ENCODE data around the gene RPS13.
"Not testable (repeated sequence)": the region's sequence is repeated elsewhere in the genome, so short reads cannot be mapped to it uniquely, and the experiment has no call there.

RPS13 gene

DNA sequence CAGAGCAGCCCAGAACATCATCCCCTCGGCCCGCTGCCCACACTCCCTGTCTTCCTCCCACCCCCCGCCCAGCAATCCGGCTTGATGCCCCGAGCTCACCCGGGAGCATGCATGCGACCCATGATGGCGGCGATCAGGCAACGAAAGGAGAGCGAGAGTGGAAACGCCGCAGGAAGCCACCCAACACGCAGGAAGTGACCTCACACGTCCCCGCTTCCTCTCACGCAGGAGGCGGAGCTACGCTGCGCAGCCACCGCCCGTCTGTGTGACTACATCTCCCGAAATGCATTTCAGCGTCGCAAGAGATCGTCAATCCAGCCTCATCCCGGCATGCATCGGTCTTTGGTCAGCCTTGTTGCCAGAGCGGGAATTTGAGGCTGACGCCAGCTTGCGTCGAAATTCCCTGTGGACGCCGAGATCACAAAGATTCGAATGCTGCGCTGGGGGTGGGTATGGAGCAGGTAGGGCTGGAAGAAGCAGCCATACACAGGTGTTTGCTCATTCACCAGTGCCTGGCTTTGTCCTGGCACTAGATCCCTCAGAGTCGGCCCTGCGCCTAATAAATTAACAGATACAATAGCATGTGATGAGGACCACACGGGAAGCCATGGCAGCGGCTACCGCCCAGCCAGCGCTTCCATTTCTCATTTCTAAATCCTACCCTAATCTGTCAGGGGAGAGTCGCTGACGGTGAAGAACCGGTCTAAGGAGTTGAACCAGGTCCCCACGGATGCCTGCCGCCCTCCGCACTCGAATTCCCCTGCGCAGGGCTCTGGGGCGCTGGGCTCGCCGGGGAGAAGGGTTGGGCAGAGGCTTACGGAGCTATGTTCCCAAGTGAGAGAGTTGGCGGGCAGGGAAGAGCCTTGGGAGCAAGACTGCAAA lies at the start of gene RPS13:
Gene RPS13, minus strand, starts transcription at position 148 of the 882 bp plus-strand sequence. Its CDS starts 26 bp downstream, at position 122.
- peak; percentile 86 for DNase-seq

DNA sequence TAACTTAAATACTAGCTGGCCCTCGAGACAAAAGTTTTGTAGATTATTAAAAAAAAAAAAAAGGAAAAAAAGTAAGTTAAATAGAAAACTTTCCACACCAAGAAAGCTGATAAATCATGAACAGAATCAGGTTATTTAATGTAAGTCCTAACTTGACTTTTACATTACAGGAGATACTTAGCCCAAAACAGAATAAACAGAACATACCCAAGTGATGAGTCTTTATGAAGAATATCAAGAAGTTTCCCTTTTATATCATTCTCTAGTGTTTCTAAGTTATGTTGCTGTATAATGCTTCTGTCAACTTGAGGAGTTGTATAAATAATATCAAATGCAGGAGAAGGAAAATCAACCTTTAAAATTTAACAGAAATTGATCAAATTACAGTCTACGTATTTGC lies 44.5 kb upstream of the RPS13 start:
- DNase-seq = no peak

DNA sequence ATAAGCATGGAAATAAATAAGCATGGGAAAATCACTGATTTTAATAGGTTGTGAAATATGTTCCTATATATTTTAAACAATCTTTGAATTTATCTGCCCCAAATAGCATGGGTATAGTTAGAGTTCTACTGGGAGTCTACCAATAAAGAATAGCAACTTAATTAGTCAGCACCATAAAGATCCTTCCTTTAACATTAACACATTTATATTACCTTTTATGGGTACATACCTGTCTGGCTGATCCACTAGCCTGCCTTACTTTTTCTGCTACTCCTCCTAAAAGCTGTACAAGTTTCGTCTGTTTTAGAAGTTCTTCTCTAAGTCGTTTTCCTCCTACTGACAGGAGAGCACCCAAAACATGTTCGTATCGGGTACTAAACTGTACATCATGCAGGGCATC lies 39.8 kb upstream of the RPS13 start:
- no peak for DNase-seq

DNA sequence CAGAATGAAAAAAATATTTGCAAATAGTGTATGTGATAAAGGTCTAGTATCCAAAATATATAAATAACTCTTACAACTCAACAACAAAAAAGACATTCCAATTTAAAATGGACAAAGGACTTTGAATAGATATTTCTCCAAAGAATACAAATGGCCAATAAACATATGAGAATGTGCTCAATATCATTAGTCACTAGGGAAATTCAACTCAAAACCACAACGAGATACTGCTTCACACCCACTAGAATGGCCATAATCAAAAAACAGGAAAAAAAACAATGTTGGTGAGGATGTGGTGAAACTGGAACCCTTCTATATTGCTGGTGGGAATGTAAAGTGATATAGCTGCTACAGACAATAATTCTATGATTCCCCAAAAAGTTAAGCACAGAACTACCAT lies 38.6 kb upstream of the RPS13 start:
- DNase-seq = no peak

DNA sequence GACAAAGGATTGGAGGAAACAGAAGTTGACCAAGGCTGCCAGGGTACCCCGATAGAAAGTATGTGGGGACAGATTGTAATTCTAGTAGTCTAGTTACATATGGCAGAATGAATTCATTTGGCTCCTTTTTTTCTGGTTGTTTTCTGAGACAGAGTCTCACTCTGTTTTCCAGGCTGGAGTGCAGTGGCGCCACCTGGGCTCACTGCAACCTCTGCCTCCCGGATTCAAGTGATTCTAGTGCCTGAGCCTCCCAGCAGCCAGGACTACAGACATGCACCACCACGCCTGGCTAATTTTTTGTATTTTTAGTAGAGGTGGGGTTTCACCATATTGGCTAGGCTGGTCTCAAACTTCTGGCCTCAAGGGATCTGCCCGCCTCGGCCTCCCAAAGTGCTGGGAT lies 30.3 kb upstream of the RPS13 start:
- DNase-seq = not testable (repeated sequence)

DNA sequence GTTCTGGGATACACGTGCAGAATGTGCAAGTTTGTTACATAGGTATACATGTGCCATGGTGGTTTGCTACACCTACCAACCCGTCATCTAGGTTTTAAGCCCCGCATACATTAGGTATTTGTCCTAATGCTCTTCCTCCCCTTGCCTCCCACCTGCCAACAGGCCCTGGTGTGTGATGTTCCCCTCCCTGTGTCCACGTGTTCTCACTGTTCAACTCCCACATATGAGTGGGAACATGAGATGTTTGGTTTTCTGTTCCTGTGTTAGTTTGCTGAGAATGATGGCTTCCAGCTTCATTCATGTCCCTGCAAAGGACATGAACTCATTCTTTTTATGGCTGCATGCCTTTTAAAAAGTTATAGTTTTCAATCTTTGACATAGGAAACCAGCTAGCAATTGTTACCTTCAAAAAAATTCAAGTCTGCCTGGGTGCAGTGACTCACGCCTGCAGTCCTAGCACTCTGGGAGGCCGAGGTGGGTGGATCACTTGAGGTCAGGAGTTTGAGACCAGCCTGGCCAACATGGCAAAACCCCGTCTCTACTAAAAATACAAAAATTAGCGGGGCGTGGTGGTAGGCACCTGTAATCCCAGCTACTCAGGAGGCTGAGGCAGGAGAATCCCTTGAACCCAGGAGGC lies 28.1 kb upstream of the RPS13 start:
- DNase-seq = not testable (repeated sequence)

DNA sequence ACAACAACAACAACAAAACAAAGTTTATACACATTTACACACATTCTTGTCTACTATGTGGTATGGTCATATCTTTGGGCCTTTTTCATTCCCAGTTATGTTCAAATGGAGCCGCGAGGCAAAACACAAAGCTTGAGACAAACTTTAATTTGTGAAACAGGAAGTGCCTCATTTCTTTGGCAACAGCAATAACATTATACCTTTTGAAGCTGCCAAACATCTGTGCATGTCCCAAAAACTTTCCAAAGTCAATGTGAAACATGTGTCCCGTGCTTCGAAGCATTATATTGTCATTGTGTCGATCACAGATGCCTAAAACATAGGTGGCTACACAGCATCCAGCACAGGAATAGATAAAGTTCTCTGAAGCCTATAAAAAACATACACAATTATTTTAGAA lies 25.0 kb upstream of the RPS13 start:
- no peak for DNase-seq

DNA sequence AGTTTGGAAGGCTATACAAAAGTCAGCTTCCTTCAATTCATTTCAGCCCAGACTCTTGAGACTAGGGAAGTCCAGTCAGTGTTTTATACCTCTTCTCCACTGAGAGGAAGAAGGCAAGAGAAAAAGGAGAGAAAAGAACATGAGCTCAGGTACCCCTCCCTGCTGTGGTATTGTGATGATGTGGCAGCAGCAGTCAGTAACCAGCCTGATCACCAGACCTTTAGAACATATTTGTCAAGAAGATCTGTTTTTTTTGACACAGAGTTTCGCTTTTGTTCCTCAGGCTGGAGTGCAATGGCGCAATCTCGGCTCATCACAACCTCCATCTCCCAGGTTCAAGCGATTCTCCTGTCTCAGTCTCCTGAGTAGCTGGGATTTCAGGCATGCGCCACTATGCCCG lies 21.2 kb upstream of the RPS13 start:
- DNase-seq = no peak

DNA sequence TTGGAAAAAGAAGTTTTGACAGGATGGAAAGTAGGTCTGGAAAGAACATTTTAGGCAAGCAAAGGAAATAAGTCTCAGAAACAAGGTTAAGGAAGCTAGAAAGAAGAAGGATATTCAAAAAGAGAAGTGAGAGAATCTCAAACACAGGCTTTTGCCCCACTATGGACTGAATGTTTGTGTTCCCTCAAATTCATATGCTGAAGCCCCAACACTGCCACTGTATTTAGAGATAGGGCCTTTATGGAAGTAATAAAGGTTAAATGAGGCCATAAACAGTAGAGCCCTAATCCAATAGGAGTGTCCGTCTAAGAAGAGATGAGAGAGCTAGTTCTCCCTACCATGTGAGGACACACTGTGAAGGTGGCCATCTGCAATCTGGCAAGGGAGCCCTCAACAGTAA lies 20.6 kb upstream of the RPS13 start:
- no peak for DNase-seq

DNA sequence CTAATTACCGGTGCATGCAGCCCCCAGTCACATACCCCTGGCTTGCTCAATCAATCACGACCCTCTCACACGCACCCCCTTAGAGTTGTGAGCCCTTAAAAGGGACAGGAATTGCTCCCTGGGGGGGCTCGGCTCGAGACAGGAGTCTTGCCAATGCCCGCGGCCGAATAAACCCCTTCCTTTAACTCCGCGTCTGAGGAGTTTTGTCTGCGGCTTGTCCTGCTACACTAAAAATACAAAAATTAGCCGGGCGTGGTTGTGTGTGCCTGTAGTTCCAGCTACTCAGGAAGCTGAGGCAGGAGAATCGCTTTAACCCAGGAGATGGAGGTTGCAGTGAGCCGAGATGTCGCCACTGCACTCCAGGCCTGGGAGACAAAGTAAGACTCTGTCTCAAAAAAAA lies 8.5 kb upstream of the RPS13 start:
- not testable (repeated sequence) for DNase-seq

DNA sequence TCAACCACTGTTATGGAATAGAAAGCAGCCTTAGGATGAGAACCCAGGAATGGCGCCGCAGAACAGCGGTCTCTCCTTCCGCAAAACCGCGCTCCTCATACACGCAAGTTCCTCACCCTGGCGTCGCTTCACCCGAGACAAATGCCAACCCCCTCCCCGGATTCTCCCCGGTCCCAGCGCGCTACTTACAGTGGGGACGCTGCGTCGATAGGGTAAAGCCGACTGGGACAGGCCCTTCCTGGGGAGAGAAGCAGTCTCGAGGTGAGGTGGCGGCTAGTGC lies 287 bp downstream of the RPS13 start:
- no peak for DNase-seq

DNA sequence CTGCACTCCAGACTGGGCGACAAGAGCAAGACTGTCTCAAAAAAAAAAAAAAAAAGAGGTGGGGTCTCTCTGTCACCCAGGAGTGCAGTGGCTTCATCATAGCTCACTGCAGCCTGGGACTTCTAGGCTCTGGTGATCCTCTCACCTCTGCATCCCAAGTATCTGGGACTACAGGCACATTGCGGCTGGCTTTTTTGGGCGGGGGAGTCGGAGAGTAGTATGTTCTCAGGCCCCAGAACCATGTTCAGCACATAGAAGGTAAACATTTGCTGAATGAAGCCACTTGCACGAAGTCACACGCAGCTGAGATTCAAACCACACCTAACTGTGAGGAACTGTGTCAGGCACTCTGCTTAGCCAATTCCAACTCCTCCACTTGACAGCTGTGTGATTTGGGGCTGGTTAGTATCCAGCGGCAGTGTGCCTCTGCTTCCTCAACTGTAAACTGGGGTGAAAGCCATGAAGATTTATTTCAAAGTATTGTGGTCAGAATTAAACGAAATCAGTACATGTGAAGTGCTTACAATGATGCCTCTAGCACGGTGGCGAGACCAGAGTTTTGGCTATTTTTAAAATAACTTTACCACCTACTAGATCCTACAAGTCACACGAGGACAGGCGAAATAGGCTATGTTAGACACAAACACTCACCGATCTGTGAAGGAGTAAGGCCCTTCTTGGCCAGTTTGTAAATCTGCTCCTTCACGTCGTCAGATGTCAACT lies 789 bp downstream of the RPS13 start:
- DNase-seq = no peak

DNA sequence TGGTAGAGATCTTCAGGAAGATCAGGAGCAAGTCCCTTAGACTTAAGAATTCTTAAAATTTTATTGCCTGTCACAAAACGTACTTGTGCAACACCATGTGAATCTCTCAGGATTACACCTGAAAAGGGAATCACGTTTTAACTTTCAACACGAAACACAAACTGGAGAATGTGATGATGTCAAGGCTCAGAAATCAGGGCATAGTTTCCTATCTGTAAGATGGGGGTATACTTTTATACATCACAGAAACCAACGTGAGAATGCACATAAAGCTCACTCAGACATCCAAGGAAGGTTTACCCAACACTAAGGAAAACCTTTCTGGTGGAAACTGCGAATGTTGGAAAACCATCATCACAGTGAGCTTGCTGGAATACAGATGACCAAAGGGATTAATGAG lies 2.0 kb downstream of the RPS13 start:
- no peak for DNase-seq

DNA sequence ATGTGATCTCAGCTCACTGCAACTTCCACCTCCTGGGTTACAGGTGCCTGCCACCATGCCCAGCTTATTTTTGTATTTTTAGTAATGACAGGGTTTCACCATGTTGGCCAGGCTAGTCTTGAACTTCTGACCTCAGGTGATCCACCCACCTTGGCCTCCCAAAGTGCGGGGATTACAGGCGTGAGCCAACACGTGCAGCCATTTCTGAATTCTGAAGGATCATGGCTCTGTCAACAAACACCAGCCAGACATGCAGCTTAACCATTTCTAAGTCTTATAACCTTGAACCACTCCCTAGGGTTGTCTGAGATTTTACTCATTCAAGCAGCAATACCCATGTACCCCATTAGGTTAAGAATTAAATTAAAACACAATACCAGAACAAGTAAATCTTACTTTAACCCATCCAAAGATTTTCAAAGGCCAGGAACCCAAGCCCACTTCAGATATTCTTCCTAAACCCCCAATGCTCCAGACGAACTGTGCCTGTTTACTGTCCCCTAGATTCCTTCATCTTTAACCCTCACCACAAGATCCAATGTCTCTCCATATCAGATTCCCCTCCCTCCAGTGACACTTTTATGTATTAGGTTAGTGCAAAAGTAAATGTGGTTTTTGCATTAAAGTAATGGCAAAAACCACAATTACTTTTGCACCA lies 4.0 kb downstream of the RPS13 start:
- DNase-seq = no peak

DNA sequence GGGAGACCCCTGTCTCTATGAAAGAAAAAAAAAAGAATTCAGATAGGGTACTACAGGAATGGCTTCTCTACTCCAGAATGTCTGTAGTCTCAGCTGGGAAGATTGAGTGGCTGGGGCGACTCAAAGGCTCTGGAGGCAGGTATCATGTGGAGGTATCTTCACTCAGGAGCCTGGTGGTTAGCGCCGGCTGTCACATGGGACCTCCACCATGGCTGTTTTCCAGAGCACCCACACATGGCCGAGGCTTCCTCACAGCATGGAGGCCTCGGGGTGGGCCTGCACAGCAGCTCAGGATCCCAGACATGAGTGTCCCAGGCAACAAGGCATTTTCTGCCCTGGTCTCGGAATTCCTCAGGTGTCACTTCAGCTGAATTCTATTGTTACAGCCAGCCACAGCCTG lies 10.1 kb downstream of the RPS13 start:
- no peak for DNase-seq

DNA sequence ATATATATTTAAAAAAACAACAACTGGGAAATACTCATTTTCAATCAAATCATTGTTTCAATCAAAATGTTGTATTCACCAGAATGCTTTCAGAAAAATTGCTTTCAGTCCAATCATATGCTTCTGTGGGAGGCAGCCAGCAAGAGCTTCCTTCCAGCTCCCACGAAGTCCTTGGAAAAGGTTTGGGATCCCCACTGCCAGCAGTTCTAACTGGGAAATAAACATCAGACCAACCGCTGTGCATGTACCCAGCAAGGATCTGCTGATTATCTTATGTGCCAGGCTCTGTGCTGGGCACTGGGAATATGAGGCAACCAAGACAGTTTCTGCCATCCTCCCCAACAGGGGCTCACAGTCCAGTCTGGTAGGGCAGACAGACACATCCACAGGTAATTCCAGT lies 10.8 kb downstream of the RPS13 start:
- DNase-seq = no peak

DNA sequence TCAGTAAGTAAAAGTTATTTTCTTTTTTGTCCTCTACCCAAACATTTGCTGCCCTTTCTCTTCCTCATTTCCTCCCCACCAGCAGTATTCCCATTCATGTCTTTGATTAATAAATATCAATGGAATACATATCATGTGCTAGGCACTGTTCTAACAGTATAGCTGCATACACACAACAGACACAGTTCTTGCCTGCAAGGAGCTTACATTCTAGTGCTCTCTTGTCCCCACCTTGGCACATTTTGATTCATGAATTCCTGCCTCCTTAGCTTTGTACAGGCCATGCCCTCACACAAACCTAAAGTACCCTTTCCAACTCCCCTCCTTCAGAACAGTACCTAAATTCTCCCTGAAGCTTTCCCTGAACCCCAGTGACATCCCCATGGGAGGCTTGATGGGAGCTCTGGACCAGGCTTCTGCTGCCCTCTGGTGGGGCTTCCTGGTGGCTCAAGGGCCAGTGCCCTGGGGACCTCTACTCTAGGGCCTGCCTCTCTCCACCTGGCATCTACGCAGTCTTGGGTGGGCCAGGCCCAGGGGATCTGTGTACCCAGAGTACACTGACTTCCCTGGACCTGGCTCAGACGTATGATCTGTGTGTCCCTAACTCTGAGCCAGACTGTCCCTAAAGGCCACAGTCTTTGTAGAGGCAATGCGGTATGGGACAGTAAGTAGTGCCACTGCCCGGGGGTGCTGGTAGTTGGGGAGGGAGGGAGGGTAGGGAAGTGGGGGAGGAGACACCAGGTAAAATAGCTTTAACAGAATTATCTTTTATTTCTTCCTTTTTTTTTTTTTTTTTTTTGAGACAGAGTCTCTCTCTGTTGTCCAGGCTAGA lies 14.1 kb downstream of the RPS13 start:
- no peak for DNase-seq

DNA sequence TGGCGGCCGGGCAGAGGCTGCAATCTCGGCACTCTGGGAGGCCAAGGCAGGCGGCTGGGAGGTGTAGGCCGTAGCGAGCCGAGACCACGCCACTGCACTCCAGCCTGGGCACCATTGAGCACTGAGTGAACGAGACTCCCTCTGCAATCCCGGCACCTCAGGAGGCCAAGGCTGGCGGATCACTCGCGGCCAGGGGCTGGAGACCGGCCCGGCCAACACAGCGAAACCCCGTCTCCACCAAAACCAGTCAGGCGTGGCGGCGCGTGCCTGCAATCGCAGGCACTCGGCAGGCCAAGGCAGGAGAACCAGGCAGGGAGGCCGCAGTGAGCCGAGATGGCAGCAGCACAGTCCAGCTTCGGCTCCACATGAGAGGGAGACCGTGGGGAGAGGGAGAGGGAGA lies 26.3 kb downstream of the RPS13 start:
- DNase-seq = not testable (repeated sequence)

DNA sequence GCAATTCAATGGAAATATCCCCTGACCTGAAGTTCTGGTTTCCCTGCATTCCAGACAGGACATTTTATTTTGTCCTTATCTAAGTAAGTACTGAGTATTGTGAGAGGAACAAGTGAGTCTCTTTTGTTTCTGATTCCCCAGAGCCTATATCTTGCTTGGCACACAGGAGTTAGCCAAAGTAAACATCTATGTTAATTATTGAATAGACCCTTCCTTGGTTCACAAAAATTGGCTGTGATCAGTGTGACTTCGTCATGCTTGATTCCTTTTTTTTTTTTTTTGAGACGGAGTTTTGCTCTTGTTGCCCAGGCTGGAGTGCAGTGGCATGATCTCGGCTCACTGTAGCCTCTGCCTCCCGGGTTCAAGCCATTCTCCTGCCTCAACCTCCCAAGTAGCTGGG lies 29.0 kb downstream of the RPS13 start:
- DNase-seq = not testable (repeated sequence)

DNA sequence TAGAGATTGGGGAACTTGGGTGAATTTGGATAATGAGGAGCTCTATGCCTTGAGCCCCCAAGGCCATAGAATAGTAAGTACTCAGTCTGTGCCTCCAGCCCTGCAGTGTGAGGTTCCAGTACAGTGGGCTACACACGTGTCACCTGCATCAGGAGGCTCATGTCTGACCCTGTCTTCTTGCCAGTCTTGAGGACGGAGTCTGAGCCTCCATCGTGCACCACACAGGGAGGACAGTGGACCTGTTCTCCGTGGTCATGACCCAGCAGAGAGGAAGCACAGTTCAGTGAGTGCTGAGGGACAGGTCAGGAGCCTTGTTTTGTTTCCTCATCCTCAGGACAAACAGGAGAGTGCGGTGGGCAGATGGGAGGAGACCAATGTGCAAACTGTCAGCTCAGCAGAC lies 30.8 kb downstream of the RPS13 start:
- no peak for DNase-seq

DNA sequence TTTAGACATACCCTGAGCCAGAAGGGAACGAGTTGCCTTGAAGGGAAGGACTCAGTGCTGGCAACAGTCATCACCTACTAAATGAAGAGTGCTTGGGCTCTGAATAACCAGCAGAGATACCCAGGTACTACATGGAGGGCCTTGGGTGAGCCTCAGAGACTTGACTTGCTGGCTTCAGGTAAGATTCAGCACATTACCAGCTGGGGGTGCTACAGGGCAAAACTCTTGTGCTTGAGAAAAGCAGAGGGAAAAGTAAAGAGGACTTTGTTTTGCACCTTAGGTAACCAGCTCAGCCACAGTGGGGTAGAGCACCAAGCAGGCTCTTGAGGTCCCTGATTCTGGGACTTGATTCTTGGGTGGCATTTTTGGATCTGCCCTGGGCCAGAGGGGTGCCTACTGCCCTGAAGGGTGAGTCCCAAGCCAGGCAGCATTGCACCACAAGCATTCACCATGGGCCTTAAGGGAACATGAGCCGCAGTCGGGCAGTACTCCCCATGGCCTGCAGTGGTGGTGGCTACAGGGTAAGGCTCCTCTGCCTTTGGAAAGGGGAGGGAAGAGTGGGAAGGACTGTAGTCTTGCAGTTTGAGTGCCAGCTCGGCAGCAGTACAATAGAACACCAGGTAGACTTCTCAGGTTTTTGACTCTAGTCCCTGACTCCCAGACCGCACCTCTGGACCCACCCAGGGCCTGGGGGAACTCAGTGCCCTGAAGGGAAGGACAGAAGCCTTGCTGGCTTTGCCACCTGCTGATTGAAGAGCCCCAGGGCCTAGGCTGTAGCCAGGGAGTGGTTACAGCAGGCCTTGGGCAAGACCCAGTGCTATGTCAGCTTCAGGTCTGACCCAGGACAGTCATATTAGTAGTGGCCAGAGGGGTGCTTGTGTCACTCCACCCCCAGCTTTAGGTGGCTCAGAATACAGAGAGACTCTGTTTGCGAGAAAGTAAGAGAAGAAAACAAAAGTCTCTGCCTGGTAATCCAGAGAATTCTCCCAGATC lies 40.5 kb downstream of the RPS13 start:
- DNase-seq = no peak

All from T1000 (cell line).